Stimulated activated CD8-positive, alpha-beta memory T cell treated with anti-CD3 and anti-CD28 coated beads, Interleukin-7, amount 100 ng/mL, for 48 hours (primary cell): ENCODE data around the gene LCMT2.
A peak's percentile ranks its signal among the peaks of the same experiment; 100 is the strongest.

Experiments used
- DNase-seq, 2 donors: peaks; one replicate each; pipeline ENCODE4 v3.0.0-alpha.2; 2020; ENCODE audit warnings: low read depth in 1 of 2; ENCODE audit errors: extremely low read depth in 1 of 2

The LCMT2 gene, protein sequence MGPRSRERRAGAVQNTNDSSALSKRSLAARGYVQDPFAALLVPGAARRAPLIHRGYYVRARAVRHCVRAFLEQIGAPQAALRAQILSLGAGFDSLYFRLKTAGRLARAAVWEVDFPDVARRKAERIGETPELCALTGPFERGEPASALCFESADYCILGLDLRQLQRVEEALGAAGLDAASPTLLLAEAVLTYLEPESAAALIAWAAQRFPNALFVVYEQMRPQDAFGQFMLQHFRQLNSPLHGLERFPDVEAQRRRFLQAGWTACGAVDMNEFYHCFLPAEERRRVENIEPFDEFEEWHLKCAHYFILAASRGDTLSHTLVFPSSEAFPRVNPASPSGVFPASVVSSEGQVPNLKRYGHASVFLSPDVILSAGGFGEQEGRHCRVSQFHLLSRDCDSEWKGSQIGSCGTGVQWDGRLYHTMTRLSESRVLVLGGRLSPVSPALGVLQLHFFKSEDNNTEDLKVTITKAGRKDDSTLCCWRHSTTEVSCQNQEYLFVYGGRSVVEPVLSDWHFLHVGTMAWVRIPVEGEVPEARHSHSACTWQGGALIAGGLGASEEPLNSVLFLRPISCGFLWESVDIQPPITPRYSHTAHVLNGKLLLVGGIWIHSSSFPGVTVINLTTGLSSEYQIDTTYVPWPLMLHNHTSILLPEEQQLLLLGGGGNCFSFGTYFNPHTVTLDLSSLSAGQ

DNA sequence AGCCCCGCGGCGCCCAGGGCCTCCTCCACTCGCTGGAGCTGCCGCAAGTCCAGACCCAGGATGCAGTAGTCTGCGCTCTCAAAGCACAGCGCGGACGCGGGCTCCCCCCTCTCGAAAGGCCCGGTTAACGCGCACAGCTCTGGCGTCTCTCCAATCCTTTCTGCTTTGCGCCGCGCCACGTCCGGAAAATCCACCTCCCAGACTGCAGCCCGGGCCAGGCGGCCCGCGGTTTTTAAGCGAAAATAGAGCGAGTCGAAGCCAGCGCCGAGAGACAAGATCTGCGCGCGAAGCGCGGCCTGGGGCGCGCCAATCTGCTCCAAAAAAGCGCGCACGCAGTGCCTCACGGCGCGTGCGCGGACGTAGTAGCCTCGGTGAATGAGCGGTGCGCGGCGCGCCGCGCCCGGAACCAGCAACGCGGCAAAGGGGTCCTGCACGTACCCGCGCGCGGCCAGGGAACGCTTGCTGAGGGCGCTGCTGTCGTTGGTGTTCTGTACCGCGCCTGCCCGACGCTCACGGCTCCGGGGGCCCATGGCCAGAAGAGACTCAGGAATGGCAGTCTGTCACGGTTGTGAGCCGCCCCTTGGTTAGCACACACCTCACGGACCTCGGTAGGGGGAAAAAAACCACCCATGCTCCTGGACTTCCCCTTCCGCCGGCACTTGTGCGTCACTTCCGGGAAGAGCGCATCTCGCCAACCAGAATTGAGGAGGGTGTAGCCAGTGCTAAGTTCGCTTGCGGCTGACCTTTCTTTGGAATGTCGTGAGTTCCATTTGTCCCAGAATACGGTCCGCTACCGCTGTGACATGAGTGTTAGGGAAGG is at the start of gene LCMT2:
TSS of gene LCMT2 (minus strand) at position 614 of the 820 bp plus-strand sequence. CDS start at position 530, 84 bp downstream.
- peak; percentile 78 to 85 for DNase-seq

DNA sequence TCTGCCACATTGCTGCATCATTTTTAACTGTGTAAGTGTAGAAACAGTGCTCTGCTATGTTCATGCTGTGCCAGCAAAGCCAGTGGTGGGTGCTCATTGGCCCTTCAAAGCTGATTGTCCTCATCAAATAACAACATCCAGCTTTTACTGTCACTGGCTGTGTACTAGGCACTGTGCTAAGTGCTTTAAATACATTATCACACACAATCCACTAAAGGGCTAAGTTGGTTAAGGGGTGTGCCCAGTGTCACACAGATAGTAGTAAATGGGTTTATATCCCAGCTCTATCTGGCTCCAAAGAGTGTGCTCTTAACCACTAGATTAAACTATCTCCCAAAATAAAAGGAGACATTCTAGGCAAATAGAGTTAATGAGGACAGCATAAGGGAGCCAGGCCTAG is 48.2 kb upstream of the LCMT2 start:
- DNase-seq, result no peak

DNA sequence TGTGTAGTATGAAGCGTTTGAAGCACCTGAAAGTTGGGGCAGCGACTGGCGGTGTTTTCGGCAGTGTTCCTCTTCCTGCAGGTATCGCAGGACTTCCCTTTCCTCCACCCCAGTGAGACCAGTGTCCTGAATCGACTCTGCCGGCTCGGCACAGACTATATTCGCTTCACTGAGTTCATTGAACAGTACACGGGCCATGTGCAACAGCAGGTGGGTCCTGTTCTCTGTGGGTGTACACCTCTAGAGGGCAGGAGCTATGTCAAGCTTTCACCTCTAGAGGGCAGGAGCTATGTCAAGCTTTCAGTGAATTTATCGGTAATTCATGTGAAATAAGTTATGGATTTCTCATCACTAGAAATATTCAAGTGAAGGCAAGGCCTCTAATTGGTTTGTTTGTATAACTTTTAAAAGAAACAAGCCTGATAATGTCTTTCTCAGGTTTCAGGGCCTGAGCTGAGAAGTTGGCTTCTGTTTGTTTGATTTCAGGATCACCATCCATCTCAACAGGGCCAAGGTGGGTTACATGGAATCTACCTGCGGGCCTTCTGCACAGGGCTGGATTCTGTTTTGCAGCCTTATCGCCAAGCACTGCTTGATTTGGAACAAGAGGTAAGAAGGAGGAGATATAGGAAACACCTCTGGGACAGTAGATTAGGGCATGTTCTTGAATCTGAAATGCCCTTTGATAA is 45.8 kb upstream of the LCMT2 start:
- no peak for DNase-seq

DNA sequence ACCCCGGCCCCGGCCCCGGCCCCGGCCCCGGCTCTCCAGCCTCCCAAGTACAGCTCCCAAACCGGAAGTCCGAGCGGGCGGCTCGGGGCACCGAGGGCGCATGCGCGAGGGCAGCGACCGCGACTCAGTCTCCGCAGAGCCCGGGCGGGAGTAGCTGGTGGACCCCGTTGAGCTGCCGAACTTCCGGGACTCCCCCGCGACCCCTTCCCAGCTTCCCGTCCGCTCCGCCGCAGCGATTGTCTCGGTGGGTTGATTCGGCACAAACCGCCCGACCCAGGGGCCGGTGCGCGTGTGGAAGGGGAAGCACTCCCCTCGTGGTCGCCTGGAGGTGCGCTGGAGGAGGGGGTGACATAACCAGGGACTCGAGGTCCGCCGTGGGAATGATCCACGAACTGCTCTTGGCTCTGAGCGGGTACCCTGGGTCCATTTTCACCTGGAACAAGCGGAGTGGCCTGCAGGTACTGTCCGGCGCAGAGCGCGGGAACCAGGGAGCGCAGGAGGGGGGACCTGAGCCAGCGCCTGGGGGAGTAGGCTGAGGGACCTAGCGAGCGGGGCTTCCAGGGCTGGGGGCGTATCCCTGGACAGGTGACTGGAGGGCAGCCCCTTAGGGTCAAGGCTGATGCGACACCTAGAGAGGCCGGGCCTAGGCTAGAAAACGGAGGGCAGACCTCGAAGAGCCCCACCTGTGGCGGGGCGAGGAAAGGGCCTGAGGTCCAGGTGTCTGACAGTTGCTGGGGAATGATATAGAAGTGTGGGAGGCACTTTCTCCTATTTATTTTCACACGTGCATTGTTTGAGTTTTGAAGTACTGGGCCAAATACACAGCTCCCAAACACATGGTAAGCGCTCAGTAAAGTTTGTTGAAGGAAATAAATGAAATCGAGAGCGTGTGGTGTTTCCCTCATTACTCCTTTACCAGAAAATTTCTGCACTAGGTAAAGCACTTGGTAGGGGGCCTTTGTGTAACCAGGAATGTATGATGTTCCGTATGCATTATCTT is 40.9 kb upstream of the LCMT2 start, which contains the start of the genes TUBGCP4 and ZSCAN29:
TSS of gene TUBGCP4 (plus strand) at position 127 of the 1,000 bp plus-strand sequence. CDS start at position 381, 254 bp downstream.
TSS of gene ZSCAN29 (minus strand) at position 69 of the 1,000 bp plus-strand sequence. CDS start 1,130 bp downstream, outside the sequence.
- peak; percentile 70 to 72 for DNase-seq

DNA sequence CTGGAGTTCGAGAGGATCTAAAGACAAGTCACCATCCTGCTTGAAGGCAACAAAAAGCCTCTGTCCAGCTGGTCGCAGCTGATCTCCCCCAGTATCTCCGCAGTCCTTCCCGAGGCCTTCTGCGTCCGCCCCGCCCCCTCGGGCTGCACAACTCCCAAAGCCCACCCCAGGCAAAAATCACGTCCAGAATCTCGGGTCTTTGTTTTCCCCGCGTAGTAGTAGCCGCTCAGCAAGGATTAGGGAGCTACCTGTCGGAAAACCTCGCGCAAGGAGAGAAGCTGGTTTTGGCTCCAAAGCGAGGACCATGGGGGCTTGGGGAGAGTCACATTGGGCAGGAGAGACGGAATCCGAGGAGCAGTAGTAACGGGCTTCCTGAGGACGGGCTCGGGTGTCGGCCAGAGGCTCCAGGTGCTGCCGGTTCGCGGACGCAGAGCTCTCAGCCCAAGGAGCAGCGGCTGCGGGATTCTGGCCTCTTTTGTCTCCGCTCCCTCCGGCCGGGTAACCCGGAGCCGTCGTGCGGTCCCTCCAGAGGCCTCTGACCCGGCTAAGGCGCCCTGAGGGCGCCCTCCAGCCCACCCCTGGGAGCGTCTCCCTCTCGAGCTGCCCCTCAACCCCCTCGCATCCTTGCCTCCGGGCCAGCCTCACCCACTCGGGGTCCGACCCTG is 40.1 kb upstream of the LCMT2 start:
- no peak for DNase-seq

DNA sequence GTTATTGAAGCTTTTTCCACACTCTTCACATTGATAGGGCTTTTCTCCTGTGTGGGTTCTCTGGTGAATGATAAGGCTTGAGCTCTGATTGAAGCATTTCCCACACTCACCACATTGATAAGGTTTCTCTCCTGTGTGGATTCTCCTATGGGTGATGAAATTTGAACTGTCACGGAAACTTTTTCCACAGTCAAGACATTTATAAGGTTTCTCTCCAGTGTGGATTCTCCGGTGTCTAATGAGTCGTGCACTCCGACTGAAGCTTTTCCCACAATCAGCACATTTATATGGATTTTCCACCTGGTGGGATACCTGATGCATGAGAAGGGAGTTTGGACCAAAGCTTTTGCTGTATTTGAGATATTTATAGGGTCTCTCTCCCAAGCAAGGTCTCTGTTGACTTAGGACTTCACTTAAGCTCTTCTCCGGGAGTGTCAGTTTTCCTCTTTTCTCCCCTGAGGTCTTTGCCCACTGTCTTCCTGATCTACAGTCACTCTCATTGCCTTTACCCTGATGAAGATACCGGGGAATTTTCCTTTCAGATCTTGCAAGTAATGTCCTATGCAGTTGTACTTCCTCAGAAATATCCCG is 31.0 kb upstream of the LCMT2 start:
- no peak for DNase-seq

DNA sequence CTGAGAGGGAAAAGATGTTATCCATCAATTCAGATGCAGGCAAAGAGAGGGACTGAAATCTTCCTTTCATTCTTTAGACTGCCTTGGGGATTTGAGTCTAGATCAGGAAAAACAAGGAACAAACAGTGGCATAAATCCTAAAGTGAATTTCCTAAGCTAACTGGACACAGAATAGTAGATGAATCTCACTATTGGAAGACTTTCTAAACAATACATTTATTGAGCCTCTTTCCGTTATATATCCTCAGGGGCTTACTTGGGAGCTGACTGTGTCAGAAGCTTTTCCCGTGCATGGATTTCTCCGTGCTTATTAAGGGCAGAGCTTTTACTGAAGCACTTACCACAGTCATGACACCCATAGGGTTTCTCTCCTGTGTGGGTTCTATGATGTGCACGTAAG is 30.4 kb upstream of the LCMT2 start:
- no peak for DNase-seq

DNA sequence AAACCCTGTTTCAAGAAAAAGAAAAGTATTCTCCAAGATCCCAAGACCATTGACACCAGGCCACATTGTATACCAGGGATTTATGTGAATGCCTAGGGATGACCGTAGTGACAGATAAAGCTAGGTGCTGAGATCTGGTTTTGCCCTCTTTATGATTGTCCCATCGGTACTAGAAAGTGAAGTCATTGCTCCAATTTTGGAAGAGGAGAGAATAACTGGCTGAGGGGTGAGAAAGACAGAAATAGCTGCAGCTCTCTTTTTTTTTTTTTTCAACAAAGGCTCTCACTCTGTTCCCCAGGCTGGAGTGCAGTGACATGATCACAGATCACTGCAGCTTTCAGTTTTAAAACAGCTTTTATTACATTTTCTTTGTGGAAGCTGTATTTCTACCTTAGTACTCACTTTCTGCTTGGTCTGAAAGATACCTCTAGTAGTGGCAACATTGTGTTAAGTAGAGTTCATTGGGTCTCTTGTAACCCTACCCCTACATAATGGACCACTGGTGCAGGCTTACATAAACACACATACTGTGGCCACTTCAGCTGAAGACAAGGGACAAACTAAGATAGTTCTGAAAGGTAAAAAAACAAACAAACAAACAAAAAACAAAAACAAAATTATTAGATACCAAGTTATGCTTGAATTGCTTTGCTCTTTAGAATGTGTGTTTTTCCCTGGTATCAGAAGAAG is 22.5 kb upstream of the LCMT2 start:
- no peak for DNase-seq

DNA sequence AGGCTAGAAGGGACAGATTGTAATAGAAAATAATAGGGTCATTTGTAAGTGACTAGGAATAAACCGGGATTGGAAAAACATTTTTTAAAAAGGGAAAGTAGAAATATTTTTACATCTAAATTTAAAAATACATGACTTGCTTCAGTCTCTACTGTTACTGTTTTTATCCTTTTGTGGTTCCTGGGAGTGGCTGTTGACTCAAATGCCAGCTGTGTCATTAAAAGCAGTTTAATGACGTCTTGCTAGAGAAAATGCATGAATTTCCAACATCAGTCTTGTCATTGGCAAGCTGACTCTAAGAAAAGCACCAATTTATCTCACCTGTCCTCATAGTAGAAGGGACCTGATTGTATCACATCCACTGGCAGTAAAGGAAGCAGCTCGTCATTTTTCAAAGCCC is 16.7 kb upstream of the LCMT2 start:
- no peak for DNase-seq

DNA sequence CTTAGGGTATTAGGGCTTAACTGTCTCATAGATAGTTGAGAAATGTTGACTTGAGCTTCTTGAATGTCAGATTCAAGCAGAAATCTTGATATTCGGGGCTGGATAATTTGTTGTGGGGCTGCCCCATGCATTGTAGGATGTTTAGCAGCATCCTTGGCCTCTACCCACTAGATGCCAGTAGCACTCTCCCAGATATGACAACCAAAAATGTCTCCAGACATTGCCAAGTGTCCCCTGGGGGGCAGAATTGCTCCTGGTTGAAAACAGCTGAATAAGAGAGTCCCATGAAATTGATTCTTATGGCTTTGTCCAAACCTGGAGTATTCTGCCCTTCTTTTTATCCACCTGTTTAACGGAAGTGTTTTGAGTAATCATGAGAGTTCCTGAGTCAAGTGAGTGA is 15.9 kb upstream of the LCMT2 start:
- no peak for DNase-seq

DNA sequence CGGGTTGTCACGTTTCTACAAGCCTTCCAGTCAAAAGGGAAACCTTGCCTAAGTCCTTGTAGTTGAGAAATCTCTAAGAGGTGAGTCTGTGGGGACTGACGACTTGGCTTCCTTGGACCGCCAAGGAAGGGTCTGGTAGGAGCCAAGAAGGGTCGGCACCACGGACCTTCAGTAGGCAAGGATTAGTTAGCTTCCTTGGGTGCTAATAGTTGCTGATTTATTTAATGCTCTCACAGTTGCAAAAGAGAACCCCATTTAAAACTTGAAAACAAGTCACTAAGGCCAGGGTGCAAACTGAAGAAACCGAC is 361 bp upstream of the LCMT2 start:
- DNase-seq, result no peak

DNA sequence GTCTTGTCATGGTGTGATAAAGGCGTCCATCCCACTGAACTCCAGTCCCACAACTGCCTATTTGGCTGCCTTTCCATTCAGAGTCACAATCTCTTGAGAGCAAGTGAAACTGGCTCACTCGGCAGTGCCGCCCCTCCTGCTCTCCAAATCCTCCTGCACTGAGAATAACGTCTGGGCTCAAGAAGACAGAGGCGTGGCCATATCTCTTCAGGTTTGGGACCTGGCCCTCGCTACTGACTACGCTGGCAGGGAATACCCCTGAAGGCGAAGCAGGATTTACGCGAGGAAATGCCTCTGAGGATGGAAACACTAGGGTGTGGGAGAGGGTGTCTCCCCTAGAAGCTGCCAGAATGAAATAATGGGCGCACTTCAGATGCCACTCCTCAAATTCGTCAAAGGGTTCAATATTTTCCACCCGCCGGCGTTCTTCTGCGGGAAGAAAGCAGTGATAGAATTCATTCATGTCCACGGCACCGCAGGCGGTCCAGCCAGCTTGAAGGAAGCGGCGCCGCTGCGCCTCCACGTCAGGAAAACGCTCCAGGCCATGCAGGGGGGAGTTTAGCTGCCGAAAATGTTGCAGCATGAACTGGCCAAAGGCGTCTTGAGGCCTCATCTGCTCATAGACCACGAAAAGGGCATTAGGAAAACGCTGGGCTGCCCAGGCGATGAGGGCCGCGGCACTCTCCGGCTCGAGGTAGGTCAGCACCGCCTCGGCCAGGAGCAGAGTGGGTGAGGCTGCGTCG is 985 bp downstream of the LCMT2 start:
- no peak for DNase-seq

DNA sequence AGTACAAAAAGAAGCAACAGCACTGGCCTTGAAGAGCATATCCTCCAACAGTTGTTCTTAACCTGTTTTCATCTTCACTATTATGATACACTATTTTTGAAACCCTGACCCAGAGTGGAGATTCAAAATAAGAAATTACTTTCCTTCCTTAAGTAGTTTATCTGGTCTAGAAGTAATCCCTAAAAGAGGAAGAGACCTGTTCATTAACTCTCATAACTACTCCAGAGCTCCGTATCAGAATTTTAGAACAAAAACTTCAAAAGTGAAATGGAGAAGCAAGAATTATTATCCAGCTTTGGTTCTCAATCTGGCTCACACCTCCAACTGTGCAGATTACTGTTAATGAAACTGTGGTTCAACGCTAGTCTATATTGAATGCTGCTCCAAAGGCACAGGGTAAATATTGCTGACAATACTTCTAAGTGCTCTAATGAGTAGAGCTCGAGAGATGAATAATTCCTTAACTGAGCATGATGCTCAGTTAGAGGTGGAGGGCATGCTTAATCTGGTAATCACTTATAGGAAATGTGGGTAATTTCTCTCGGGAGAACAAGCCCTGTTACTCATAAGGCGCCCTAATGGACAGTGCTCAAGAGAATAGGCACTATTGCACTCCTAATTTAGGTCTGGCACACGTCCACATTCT is 5.2 kb downstream of the LCMT2 start:
- no peak for DNase-seq

DNA sequence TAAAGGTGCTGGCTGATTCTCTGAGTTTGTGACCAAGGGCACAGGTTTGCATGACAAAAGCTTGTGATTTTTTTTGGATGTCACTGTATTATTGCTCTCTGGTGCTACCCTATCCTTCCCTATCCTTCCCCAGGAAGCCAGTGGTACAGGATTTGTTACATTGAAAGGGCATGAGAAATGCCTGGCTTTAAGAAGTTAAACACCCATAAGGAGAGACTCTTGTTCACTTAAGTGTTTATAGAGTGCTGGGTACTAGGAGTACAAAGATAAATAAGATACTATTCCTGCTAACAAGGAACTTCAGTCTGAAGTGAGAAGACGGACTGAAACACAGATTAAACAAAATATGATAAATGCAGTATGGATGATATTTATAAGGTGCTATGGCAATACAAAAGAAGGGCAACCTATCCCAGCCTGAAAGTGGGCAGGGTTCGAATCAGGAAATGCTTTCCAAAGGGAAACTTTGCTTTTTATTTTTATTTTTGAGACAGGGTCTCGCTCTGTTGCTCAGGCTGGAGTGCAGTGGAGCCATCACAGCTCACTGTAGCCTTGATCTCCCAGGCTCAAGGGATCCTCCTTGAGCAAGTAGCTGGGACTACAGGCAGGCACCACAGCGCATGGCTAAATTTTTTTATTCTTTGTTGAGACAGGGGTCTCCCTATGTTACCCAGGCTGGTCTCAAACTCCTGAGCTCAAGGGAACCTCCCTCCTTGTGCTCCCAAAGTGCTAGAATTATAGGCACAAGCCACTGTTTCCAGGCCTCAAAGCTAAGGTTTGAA is 11.2 kb downstream of the LCMT2 start:
- DNase-seq, result no peak

DNA sequence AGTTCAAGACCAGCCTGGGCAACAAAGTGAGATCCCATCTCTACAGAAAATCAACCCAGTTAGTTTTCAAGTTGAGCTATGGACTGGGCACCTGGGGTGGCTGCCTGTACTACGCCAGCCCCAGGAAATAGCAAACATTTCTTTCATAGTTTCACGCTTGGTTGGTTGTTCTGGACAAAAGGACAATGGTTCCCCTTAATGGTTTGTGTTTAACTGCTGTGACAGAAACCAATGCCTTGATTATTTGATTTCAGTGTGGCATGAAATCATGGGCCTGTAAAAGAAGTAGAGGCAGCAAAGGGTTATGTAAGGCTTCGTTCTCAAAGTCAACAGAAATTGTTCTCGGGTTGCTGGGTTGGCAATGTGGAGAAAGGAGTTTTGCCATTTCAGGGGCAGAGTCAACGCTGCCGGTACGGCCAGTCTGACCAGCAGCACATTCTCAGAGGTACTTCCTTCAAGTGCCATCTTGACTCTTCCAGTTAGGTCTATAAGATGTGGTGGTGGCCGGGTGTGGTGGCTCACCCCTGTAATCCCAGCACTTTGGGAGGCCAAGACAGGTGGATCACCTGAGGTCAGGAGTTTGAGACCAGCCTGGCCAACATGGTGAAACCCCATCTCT is 12.7 kb downstream of the LCMT2 start:
- DNase-seq, result no peak

DNA sequence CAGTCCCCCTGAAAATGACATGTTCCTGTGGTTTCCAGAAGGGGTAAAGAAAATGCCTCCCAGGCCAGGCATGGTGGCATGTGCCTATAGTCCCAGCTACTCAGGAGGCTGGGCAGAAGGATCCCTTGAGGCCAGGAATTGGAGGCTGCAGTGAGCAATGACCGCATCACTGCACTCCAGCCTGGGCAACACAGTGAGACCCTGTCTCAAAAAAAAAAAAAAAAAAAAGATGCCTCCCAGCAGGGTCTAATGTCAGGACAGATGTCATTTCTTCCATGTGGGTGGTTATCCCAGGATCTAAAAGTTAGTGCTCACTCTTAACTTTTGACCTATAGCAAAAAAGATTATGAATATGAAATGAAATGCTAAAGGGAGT is 13.4 kb downstream of the LCMT2 start:
- DNase-seq, result no peak
